Fibroblast of lung (primary cell): ENCODE results near the gene ZNF516. TPM values are rescaled to one million over a fixed set of nuclear protein-coding genes. Genes with fewer than 3 reads are reported as not detected.

Experiments
- DNase-seq, 2 donors: peaks; one replicate each; pipeline versions ENCODE4 v3.0.0 to v3.0.0-alpha.2; 2010; ENCODE audit warnings: low read depth in 2 of 2
- H2AFZ ChIP-seq: 2 replicates; pipeline ENCODE4 v1.5.1; 2012; ENCODE audit warnings: low read length, control low read depth, inconsistent platforms
- H3K27ac ChIP-seq: 2 replicates; pipeline ENCODE4 v1.5.1; 2011; ENCODE audit warnings: low read length, control low read depth; ENCODE audit not compliant: insufficient read depth
- H3K27me3 ChIP-seq: 2 replicates; pipeline ENCODE4 v1.5.1; 2011; ENCODE audit warnings: mild to moderate bottlenecking, low read length; ENCODE audit not compliant: control insufficient read depth, insufficient read depth
- H3K36me3 ChIP-seq: 2 replicates; pipeline ENCODE4 v1.5.1; 2011; ENCODE audit warnings: low read length; ENCODE audit not compliant: control insufficient read depth, insufficient read depth
- H3K4me1 ChIP-seq: 2 replicates; pipeline ENCODE4 v1.5.1; 2011; ENCODE audit warnings: low read length; ENCODE audit not compliant: control insufficient read depth, insufficient read depth; ENCODE audit errors: extremely low read depth
- H3K4me2 ChIP-seq: 2 replicates; pipeline ENCODE4 v1.5.1; 2011; ENCODE audit warnings: low read length, control low read depth; ENCODE audit not compliant: insufficient read depth; ENCODE audit errors: extremely low read depth
- H3K4me3 ChIP-seq, 4 experiments: fragments of 200-600 bp in 1 of 4; sonication (generic) in 1 of 4; replicated peaks in 1 of 4; 2 replicates each; pipeline ENCODE4 v1.5.1; 2011 to 2016; ENCODE audit warnings: low read length in 4 of 4, low read depth in 3 of 4, mild to moderate bottlenecking in 3 of 4, control low read depth in 2 of 4, inconsistent platforms in 1 of 4, mixed read lengths in 1 of 4; ENCODE audit not compliant: insufficient read depth in 1 of 4; ENCODE audit errors: control extremely low read depth in 1 of 4
- H3K79me2 ChIP-seq: 2 replicates; pipeline ENCODE4 v1.5.1; 2012; ENCODE audit warnings: mild to moderate bottlenecking, low read length, inconsistent platforms; ENCODE audit not compliant: control insufficient read depth, insufficient read depth
- H3K9ac ChIP-seq: 2 replicates; pipeline ENCODE4 v1.5.1; 2011; ENCODE audit warnings: mild to moderate bottlenecking, low read length, control low read depth; ENCODE audit not compliant: insufficient read depth
- H3K9me3 ChIP-seq: 2 replicates; pipeline ENCODE4 v1.5.1; 2012; ENCODE audit warnings: low read depth, low read length; ENCODE audit not compliant: control insufficient read depth, insufficient read depth
- H4K20me1 ChIP-seq: 2 replicates; pipeline ENCODE4 v1.5.1; 2011; ENCODE audit warnings: low read length; ENCODE audit not compliant: control insufficient read depth, insufficient read depth; ENCODE audit errors: extremely low read depth
- EZH2 ChIP-seq: IDR thresholded peaks from 2 replicates; pipeline ENCODE4 v1.5.1; 2012; ENCODE audit warnings: low read length, control low read depth, mild to moderate bottlenecking; ENCODE audit errors: missing control alignments
- polyA plus RNA-seq, 2 donors: library from polyadenylated mRNA; depleted of rRNA in 1 of 2; stranded (reverse) in 1 of 2; unstranded in 1 of 2; fragments of >200 nt; gene quantifications; 2 replicates each; pipeline ENCODE4 v1.2.1, GENCODE V29; 2011 to 2012; ENCODE audit warnings: missing spikeins in 1 of 2
- total RNA-seq: library from RNA; depleted of rRNA; stranded (reverse); fragments of >200 nt; gene quantifications from 2 replicates; pipeline ENCODE4 v1.2.1, GENCODE V29; 2014
- TF ChIP-seq, protein P1 (sequence below), 2 donors: IDR thresholded peaks in 1 of 2; conservative IDR thresholded peaks in 1 of 2; 1 replicate in 1 of 2; 2 replicates in 1 of 2; pipeline ENCODE4 v1.5.1; 2011 to 2012; ENCODE audit warnings: low read length in 2 of 2, control low read depth in 1 of 2, inconsistent platforms in 1 of 2, low read depth in 1 of 2, mild to moderate bottlenecking in 1 of 2

ZNF516 gene
- total and polyA plus RNA-seq, 2 donors (not counting 1 experiment from before 2014, with no cell fraction given) = 7.9 to 32.7 TPM

GRCh38 chr18:76458522-76459311, 36.3 kb downstream of the ZNF516 start:
- no peak overlapping the region for H3K4me3 ChIP-seq
- H3K4me2 ChIP-seq = peak overlapping the region; percentile 64
- H3K27me3 ChIP-seq = no peaks in the 10 kb centered on the region
- H3K36me3 ChIP-seq = peaks cover 5% of the 10 kb centered on the region
- H3K4me1 ChIP-seq = peaks cover 16% of the 10 kb centered on the region
- DNase-seq = no peak
- H3K79me2 ChIP-seq = peaks cover 66% of the 10 kb centered on the region
- peak overlapping the region; percentile 94 for H3K27ac ChIP-seq
- H3K9me3 ChIP-seq = no peaks in the 10 kb centered on the region
- no peak for TF ChIP-seq EZH2
- H4K20me1 ChIP-seq = no peaks in the 10 kb centered on the region
- no peak overlapping the region for H3K9ac ChIP-seq
- no peak overlapping the region for H2AFZ ChIP-seq

DNA sequence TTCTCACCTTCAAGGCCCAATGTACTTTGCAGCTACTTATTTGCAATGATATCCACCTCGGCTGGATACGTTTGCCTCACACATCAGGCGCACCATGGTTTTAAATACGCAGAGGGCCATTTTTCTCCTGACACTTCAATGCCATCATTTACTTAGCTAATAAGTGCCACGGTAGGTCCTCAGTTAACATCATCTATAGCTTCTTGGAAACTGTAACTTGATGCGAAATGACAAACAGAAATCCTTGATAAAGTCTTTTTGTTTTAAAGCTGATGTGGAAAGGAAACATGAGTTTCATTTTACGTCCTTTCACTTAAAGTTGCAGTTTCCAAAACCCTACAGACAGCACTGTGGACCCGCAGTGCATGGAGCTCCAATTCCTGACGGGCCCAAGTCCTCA, 37.1 kb downstream of the ZNF516 start:
- no peak overlapping the region for H3K9ac ChIP-seq
- H3K27me3 ChIP-seq = no peaks in the 10 kb centered on the region
- no peaks in the 10 kb centered on the region for H3K9me3 ChIP-seq
- H3K27ac ChIP-seq = no peak overlapping the region
- no peak overlapping the region for H3K4me3 ChIP-seq
- H3K79me2 ChIP-seq = peaks cover 65% of the 10 kb centered on the region
- DNase-seq = peak in 1 of 2 donors; percentile 27
- H3K36me3 ChIP-seq = peaks cover 5% of the 10 kb centered on the region
- H4K20me1 ChIP-seq = no peaks in the 10 kb centered on the region
- H2AFZ ChIP-seq = no peak overlapping the region
- no peak for TF ChIP-seq EZH2
- TF ChIP-seq, protein P1, sequence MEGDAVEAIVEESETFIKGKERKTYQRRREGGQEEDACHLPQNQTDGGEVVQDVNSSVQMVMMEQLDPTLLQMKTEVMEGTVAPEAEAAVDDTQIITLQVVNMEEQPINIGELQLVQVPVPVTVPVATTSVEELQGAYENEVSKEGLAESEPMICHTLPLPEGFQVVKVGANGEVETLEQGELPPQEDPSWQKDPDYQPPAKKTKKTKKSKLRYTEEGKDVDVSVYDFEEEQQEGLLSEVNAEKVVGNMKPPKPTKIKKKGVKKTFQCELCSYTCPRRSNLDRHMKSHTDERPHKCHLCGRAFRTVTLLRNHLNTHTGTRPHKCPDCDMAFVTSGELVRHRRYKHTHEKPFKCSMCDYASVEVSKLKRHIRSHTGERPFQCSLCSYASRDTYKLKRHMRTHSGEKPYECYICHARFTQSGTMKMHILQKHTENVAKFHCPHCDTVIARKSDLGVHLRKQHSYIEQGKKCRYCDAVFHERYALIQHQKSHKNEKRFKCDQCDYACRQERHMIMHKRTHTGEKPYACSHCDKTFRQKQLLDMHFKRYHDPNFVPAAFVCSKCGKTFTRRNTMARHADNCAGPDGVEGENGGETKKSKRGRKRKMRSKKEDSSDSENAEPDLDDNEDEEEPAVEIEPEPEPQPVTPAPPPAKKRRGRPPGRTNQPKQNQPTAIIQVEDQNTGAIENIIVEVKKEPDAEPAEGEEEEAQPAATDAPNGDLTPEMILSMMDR (conservative IDR thresholded peaks at IDR 0.05 in 1 of 2, IDR thresholded peaks at IDR 0.05 in 1 of 2; ENCODE audit: low read depth in 1 of 2, low read length in 2 of 2) = no peak
- peaks cover 16% of the 10 kb centered on the region for H3K4me1 ChIP-seq
- H3K4me2 ChIP-seq = no peak overlapping the region

DNA sequence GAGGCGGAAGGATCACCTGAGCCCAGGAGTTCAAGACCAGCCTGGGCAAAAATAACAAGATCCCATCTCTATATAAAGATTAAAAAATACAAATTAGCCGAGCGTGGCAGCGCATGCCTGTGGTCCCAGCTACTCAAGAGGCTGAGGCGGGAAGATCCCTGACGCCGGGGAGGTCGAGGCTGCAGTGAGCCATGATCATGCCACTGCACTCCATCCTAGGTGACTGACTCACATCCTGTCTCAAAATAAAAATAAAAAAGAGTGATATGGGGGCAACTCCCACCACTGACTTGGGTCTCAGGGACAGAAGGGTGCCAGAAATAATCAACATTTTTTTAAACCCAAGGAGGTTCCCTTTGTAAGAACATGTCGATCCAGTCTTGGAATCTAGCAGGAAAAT, 37.6 kb downstream of the ZNF516 start:
- Histone ChIP-seq H3K27ac (no peak overlapping the region), H3K4me2 (no peak overlapping the region), H3K4me1 (peaks cover 16% of the 10 kb centered on the region), H3K36me3 (peaks cover 5% of the 10 kb centered on the region), H3K79me2 (peaks cover 66% of the 10 kb centered on the region), H3K4me3 (no peak overlapping the region), H2AFZ (no peak overlapping the region), H4K20me1 (no peaks in the 10 kb centered on the region), H3K9ac (no peak overlapping the region), H3K9me3 (no peaks in the 10 kb centered on the region), H3K27me3 (no peaks in the 10 kb centered on the region)
- TF ChIP-seq, protein P1 (conservative IDR thresholded peaks at IDR 0.05 in 1 of 2, IDR thresholded peaks at IDR 0.05 in 1 of 2; ENCODE audit: low read depth in 1 of 2, low read length in 2 of 2) = no peak
- TF ChIP-seq EZH2 = no peak
- DNase-seq = peak in 1 of 2 donors; percentile 76
